ENCODE data around the gene TCF20. TPM values are rescaled to one million over a fixed set of nuclear protein-coding genes. Genes with fewer than 3 reads are reported as not detected.

TCF20 gene
- total and polyA plus RNA-seq, 8 donors: 24.8 to 41.3 (median 25.6) TPM

DNA sequence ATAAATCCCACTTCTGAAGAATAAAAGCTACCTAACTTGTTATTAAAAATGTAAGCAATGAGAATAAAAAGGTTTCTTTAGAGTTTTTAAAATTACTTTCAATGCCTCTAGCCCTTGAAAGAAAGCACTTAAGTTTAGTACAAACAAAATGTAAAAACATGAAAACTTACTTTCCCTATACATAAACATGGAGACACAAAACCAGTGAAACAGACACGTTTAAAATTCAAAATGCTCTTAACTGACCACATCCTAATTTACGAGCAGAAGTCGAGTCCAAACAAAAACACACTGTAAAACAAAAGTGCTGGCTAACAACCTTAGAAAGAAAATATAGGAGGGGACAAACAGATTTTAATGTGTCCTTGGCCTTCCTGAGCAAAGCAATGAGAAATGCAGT, 36.6 kb downstream of the TCF20 start:
- TF ChIP-seq, protein P1, sequence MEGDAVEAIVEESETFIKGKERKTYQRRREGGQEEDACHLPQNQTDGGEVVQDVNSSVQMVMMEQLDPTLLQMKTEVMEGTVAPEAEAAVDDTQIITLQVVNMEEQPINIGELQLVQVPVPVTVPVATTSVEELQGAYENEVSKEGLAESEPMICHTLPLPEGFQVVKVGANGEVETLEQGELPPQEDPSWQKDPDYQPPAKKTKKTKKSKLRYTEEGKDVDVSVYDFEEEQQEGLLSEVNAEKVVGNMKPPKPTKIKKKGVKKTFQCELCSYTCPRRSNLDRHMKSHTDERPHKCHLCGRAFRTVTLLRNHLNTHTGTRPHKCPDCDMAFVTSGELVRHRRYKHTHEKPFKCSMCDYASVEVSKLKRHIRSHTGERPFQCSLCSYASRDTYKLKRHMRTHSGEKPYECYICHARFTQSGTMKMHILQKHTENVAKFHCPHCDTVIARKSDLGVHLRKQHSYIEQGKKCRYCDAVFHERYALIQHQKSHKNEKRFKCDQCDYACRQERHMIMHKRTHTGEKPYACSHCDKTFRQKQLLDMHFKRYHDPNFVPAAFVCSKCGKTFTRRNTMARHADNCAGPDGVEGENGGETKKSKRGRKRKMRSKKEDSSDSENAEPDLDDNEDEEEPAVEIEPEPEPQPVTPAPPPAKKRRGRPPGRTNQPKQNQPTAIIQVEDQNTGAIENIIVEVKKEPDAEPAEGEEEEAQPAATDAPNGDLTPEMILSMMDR (IDR thresholded peaks at IDR 0.05): no peak
- H3K27me3 ChIP-seq: no peaks in the 10 kb centered on the region
- DNase-seq (no peak), ATAC-seq (no peak)
- intact Hi-C loops (cut with DNase I): no loop called here
- H3K4me3 ChIP-seq: no peak overlapping the region
- peaks cover 11 to 12% of the 10 kb centered on the region in 2 donors for H3K4me1 ChIP-seq
- H3K27ac ChIP-seq: no peak overlapping the region
- no peaks in the 10 kb centered on the region for H3K36me3 ChIP-seq
- H3K9me3 ChIP-seq: peaks cover 0 to 8% of the 10 kb centered on the region in 2 donors

DNA sequence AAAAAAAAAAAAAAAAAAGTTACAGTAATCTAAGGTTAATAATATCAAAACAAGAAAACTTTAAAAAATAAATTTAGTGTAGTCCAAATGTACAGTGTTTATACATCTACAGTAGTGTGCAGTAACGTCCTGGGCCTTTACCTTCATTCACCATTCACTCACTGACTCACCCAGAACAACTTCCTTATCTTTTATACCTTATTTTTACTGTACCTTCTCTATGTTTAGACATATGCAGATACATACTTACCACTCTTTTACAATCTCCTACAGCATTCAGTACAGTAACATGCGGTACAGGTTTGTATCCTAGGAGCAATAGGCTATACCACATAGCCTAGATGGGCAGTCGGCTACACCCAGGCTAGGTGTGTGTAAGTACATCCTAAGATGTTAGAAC, 38.5 kb downstream of the TCF20 start:
- ATAC-seq (no peak), DNase-seq (no peak)
- no peaks in the 10 kb centered on the region for H3K9me3 ChIP-seq
- H3K27ac ChIP-seq: no peak overlapping the region
- H3K4me3 ChIP-seq: no peak overlapping the region
- H3K27me3 ChIP-seq: no peaks in the 10 kb centered on the region
- H3K36me3 ChIP-seq: no peaks in the 10 kb centered on the region
- peaks cover 12 to 21% of the 10 kb centered on the region in 2 donors for H3K4me1 ChIP-seq
- intact Hi-C loops (cut with DNase I): no loop called here
- TF ChIP-seq, protein P1 (IDR thresholded peaks at IDR 0.05): no peak

- DNase-seq (peak in 3 of 4 donors; percentile 16 to 39 (median 32)), ATAC-seq (peak; percentile 84)
- H3K27me3 ChIP-seq: no peaks in the 10 kb centered on the region
- intact Hi-C loops (cut with DNase I): no loop called here
- H3K27ac ChIP-seq: no peak overlapping the region
- no peaks in the 10 kb centered on the region for H3K9me3 ChIP-seq
- TF ChIP-seq, protein P1 (IDR thresholded peaks at IDR 0.05): no peak
- no peaks in the 10 kb centered on the region for H3K36me3 ChIP-seq
- H3K4me3 ChIP-seq: no peak overlapping the region
- H3K4me1 ChIP-seq: peaks cover 12 to 21% of the 10 kb centered on the region in 2 donors
Observed at GRCh38 chr22:42229455-42230149, 40.9 kb downstream of the TCF20 start.

DNA sequence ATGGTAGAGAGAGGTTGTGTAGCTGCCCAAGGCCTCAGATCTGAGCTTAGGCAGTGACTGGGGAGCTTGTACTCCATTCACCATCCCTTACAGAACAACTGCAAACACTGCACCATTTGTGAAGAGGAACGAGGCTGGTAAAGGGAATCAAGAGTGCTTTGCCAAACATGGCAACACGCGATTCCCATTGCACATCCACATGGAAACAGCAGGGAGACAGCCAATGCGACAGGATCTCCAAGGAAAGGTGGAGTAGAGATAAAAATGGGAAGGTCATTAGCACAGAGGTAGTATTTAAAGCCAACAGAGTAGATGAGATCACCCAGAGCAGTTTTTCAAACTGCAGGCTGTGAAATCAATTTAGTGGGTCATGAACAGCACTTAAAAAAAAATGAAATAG, 42.0 kb downstream of the TCF20 start:
- Histone ChIP-seq H3K27me3 (no peaks in the 10 kb centered on the region), H3K9me3 (no peaks in the 10 kb centered on the region), H3K4me1 (peaks cover 12 to 21% of the 10 kb centered on the region in 2 donors), H3K27ac (no peak overlapping the region), H3K4me3 (no peak overlapping the region), H3K36me3 (no peaks in the 10 kb centered on the region)
- no peak for ATAC-seq
- TF ChIP-seq, protein P1 (IDR thresholded peaks at IDR 0.05): no peak
- intact Hi-C loops (cut with DNase I): no loop called here
- DNase-seq: no peak

DNA sequence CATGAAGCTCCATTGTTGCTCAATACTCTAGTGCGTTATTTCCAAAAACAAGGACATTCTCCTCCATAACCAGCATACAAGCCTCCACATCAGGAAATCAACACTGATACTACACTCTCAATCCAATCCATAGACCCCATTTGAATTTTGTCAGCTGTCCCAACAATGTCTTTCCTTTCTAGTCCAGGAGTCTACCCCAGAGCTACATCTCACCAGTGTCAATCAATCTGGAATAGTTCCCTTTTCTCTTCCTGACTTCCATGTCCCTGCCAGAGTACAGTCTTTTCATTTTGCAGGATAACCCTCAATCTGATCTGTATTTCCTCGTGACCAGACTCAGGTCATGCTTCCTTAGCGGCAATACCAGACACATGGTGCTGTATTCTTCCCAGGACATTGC, 43.0 kb downstream of the TCF20 start:
- Histone ChIP-seq H3K27me3 (no peaks in the 10 kb centered on the region), H3K36me3 (no peaks in the 10 kb centered on the region), H3K4me1 (peaks cover 12 to 21% of the 10 kb centered on the region in 2 donors), H3K9me3 (no peaks in the 10 kb centered on the region), H3K27ac (no peak overlapping the region), H3K4me3 (no peak overlapping the region)
- ATAC-seq (no peak), DNase-seq (no peak)
- TF ChIP-seq, protein P1 (IDR thresholded peaks at IDR 0.05): no peak
- intact Hi-C loops (cut with DNase I): no loop called here

Data from left lung (tissue), 10 donors.